SKM-1 (cell line): Measurements from ENCODE around the gene SPHK2.
"Not testable (repeated sequence)": the region's sequence is repeated elsewhere in the genome, so short reads cannot be mapped to it uniquely, and the experiment has no call there.

Experiments
- DNase-seq: peaks from one replicate; lab custom pipeline; 2025; ENCODE audit not compliant: unreplicated experiment; lab: John Stamatoyannopoulos, UW

SPHK2 gene

DNA sequence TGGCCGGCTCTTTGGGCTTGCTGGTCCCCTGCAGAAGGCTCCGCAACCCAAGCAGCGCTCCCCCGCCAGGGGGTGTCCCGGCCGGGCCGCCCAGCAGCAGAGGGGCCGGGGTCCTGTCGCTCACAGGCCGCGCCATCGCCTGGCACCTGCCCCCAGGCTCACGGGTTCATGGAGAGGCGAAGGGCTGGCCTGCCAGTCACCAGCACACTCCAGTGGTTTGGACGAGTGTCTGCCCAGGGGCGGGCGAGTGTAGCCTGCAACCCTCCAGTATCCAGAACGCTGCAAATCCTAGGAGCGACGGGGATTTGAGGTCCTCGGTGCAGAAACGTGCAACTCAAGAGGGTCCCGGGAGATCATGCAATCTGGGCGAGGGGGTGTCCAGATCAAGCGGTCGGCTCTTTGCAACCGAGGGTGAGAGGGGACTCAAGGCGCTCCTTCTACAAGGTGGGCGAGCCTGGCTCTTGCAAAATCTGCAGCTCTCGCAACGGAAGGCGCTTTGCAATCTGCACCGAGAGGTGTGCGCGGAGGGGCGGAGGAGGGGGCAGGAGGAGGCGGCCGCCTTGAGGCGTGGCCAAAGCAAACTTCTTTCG is 17.6 kb downstream of the SPHK2 start, which contains the start of gene DBP:
Gene DBP, minus strand, starts transcription at position 521 of the 590 bp plus-strand sequence. Its CDS starts 385 bp downstream, at position 136.
- no peak for DNase-seq

DNA sequence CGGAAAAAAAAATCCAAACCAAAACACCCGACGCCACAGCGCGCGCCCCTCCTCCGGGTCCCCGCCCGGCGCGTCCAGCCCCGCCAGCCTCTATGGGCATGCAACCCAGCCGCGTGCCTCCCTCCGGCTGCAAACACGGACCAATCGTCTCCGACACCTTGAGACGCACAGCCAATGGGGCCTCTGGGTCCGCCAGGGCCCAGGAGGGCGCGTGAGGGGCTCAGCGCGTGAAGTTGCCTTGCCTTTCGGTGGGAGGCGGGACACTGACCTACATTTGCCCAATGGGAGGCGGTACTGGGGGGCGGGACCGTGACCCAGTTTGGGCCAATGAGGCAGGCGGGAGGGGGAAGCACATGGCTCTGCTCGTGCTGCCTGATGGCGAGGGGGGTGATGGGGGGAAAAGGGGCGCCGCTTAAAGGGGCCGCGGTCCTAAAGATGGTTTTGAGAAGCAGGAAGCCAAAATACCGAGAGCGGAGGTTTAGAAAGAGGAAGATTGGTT is 18.2 kb downstream of the SPHK2 start:
- peak; percentile 81 for DNase-seq

DNA sequence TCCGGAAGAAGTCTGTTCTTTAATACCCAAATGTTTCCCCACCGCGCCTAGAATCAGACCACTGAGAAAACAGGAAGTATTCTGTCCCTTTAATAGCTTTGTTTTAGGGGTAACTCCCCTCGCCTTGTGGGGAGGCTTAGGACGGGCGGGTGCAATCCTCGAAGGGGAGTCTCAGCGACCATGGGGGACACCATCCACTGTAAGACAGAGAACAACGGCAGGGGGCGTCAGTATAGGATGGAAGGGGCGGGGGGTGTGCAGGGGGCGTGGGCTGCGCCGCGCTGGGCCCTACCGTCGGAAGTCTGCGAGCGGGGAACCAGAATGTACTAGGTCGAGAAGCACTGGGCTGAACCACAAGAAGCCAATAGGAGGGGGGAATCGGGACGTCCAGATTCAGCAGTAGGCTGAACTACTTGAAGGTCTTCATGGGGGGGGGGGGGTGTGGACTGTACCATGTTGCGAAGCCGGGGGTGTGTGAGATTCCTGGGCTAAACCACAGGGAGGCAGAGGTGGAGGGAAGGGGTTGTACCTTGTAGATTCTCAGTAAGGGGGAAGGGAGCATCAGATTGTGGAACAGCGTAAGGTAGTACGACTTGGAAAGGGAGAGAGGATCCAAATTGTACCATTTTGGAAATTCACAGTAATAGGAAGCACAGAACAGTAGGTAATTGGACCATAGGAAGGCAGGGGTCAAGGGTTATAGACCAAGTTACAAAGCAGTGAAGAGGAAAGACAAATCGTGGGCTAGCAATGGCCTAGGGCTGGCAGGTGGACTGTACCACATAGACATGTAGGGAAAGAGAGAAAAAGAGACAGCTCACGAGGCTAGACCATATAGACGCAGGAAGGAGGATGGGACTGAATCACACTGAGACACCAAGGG is 18.9 kb downstream of the SPHK2 start:
- DNase-seq, result peak; percentile 61

DNA sequence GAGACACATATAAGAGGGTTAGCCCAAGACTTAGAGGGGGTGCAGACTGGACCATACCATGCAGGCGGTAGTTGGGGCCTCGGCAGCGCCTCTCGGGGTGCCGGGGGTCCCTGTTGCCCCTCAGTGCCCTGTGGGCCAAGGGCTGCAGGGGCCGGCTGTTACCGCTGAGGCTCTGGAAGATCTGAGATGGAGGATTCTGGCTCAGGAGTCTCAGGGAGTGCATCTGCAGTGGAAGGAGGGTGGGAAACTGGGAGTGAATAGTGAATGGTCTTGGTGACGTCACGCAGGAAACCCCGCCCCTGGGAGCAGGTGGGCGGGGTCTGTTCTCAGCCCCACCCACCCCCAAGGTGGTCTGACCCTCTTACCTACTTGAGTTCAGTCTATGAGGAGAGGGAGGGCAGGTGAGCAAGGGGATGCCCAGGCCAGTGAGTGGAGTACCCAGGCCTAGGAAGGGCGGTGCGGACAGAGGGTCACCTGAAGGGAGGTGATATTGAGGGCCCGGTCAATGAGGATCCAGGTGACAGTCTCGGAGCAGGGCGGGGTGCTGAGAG is 19.6 kb downstream of the SPHK2 start:
- DNase-seq, result no peak

DNA sequence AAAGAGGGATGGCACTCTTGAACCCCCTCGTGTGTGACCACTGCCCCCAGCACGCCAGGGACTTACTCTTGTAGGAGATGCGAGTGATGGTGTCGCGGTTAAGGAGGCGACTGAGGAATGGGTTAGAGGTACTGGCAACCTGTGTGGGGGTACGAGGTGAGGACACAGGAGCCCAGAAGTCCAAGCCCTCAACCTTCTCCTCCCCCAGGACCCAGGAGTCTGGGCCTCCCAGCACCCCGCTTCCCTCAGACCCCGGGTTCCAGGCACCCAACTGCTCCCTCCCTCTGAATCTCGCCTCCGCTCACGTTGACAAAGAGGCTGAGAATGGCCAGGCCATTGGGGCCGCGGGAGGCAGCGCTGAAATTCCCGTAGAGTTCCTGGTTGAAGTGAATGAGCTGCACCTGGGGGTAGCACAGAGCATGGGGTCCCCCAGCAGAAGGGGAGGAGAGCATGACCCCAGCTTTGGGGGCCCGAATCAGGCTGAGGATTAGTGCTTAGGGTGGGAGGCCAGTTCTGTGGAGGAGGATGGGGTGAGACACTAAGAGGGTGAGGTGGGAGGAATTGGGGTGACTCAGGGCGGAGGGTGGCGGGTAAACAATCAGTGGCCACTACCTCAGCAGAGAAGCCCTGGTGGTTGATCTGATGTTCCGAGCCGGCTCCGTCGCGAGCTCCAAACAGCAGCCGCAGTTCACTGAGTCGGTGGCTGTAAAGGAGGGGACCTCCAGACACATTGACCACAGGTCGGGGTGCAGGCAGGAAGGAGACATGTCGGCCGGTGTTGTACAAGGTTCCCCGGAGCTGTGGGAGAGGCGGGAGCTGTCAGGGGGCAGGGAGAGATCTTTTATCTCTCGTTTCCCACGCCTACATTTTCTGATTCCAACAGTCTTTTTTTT is 20.4 kb downstream of the SPHK2 start:
- DNase-seq, result no peak

DNA sequence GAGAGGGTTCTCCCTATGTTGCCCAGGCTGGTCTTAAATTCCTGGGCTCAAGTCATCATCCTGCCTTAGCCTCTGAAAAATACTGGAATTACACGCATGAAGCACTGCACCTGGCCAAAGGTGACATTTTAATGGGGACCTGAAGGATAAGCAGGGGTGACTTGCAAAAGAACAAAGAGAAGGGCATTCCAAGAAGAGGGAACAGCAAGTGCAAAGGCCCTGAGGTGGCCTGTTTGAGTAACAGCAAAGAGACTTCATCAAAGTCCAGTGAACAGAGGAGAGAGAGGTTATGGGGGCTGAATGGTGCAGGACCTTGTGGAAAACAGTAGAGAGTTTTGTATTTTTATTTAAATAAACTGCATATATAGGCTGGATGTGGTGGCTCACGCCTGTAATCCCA is 22.5 kb downstream of the SPHK2 start:
- DNase-seq, result no peak

DNA sequence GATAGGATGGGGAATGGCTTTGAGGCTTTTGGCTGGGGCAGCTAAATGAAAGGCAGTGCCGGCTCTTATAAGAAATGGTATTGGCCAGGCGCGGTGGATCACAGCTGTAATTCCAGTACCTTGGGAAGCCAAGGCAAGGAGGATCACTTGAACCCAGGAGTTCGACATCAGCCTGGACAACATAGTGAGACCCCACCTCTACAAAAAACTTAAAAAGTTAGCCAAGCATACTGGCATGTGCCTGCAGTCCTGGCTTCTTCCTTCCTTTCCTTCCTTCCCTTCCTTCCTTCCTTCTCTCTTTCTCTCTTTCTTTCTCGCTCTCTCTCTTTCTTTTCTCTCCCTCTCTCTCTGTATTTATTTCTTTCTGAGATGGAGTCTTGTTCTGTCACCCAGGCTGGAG is 23.6 kb downstream of the SPHK2 start:
- DNase-seq, result no peak

DNA sequence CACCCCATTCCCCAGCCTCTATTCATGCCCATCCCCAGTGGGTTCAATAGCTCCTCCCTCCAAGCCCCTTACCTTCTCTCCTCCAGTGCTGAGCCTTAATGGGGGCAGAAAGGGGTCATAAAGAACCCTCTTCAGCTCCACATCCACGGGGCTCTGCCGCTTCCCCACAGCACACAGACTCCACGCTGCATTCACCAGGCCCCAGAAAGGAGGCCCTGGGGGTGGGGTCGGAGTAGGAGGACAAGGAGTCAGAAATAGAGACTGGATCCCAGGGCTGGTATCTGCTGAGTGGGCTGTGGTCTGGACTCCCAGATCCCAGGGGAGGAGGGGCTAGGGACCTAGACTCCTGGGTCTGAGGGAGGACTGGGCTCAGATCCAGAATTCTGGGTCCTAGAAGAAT is 25.0 kb downstream of the SPHK2 start:
- no peak for DNase-seq

DNA sequence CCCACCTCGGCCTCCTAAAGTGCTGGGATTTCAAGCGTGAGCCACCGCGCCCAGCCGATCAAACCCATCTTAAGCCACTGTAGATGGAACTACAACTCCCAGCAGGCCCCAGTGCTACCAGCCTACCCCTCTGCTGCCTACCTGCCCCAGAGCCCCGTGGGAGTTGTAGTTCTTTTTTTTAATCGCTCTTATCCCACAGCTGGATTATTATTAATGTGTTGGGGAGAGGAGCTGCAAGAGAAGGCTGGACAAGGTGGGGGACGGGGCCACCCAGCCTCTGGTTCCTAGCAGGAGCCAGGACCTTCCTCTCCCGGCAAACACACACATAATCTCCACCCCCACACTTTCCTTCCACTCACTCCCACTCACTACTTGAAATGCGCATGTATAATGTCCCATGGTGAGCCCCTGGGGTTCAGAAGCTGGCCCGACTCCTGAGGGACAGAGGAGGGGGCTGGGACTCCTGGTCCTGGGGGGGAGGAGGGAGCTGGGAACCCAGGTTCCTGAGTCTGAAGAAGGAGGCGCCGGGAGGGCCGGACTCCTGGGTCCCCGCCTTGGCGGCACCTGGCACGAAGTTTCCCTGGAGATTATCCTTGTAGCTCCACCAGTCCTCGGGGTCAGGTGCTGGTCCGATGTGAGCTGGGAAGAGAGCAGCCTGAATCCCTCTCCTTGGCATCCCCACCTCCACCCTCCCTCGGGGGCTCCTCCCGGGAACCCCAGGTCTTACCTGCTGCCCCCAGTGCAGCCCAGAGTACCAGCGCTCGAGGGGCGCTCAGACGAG is 25.7 kb downstream of the SPHK2 start:
- DNase-seq, result peak; percentile 31

DNA sequence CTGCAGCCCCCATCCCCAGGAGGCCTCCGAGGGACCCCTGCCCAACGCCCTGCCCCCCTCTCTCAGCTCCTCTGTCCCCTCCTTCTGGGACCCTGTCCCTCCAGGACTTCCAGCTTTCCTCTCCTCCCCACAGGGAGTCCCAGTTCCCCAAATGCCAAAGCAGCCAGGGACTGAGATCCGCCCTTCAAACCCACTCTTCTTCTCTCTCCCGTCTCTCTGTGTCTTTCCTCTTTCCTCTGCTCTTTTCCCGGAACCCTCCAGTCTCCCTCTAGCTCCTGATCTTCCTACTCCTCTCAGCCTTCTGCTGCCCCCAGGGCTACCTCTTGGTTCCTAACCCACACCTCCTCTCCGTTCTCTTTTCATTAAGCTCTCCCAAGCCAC is 26.3 kb downstream of the SPHK2 start:
- no peak for DNase-seq

DNA sequence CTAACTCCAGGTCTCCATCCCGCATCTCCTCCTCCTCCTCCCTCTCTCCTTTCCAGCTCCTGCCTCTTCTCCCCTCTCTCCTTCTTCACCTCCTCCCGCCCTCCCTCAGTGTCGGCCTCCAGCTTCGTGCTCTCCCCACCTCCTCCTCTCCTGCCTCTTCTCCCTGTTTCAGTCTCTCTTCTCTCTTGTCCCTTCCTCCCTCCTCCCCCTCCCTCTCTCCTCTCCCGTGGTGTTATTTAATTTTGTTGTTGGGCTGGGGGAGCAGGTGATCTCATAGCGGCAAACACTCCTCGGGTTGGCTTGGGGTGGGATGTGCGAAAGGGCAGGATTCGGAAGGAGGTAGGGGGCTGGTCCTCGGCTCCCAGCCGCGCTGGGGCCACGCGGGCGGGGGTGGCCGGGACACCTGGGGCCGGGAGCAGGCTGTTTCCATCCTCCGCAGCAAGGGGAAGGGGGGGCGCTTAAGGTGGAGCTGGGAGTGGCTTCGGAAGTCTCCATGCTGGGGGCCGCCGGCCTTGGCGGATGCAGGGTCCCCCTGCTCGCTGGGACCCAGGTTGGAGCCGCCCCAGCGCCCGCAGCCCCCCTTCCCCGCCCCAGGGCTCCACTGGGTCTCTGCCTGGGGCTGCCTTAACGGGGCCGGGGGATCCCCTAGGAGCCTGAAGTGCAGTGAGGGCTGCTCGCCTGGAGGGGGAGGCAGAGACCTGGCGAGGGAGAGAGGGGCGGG is 26.9 kb downstream of the SPHK2 start, which contains the start of gene CA11:
Gene CA11, minus strand, starts transcription at position 187 of the 721 bp plus-strand sequence. CDS start 555 bp downstream, outside the sequence.
- peak; percentile 35 for DNase-seq

DNA sequence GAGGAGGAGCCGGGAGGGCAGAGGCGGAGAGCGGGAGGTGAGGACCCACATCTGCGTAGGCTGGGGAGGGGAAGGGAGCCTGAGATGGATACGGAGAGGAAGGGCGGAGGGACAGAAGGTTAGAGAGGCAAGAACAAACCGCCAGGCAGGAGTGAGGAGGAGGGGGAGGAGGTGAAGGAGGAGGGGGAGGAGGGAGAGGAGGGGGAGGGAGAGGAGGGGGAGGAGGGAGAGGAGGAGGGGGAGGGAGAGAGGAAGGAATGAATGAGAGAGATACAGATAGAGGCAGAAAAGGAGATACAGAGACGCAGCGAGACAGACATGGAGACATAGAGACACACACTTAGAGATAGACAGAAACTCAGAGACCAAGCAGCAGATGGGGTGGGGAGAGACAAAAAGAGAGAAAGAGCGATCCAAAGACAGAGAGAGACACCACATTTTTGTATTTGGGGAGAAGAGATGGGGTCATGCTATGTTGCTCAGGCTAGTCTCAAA is 27.5 kb downstream of the SPHK2 start:
- DNase-seq, result no peak

DNA sequence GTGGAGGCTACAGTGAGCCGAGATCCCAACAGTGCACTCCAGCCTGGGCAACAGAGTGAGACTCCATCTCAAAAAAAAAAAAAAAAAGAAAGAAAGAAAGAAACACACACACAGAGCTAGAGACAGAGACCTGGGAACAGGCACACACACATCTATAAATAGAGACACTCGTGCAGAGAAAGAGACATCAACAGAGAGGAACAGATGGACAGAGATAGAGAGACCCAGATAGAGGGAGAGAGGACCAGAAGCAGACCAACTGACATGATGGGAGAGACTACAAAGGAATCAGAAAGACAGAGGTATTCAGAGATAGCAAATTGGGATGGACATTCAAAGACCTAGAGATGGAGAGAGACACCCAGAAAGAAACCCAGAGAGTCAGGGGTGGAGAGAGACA is 28.8 kb downstream of the SPHK2 start:
- DNase-seq, result no peak

DNA sequence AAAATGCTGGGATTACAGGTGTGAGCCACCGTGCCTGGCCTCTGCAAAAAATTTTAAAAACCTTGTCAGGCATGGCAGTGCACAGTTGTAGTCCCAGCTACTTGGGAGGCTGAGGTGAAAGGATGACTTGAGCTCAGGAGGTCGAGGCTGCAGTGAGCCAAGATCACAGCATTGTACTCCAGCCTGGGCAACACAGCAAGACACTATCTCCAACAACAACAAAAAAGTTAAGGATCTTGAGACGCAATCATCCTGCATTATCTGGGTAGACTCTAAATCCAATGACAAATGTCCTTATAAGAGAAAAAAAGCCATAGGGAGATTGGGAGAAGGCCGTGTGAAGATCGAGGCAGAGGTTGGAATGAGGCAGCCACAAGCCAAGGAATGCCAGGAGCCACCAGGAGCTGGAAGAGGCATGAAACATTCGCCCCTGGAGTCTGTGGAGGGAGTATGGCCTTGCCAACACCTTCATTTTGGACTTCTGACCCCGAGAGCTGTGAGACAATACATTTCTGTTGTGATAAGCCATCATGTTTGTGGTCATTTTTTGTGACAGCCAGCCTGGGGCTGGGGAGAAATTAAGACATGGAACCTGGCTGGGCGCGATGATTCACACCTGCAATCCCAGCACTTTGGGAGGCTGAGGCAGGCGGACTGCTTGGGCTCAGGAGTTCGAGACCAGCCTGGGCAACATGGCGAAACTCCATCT is 31.8 kb downstream of the SPHK2 start:
- DNase-seq, result no peak

DNA sequence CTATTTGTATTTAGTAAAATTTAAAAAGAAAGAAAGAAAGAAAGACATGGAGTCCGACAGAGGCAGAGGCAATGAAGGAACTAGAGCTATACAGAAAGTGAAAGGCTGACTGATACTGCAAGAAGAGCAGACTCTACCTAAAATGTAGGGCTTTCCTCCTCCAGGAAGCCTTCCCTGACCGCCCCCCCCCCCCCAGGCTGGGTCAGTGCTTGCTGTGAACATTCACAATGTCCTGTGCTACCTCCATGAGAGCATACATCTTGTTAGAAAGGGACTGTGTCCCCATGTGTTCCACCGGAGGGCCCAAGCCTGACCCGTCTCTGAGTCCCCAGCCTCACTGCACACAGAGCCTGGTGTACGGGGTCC is 32.4 kb downstream of the SPHK2 start:
- no peak for DNase-seq

DNA sequence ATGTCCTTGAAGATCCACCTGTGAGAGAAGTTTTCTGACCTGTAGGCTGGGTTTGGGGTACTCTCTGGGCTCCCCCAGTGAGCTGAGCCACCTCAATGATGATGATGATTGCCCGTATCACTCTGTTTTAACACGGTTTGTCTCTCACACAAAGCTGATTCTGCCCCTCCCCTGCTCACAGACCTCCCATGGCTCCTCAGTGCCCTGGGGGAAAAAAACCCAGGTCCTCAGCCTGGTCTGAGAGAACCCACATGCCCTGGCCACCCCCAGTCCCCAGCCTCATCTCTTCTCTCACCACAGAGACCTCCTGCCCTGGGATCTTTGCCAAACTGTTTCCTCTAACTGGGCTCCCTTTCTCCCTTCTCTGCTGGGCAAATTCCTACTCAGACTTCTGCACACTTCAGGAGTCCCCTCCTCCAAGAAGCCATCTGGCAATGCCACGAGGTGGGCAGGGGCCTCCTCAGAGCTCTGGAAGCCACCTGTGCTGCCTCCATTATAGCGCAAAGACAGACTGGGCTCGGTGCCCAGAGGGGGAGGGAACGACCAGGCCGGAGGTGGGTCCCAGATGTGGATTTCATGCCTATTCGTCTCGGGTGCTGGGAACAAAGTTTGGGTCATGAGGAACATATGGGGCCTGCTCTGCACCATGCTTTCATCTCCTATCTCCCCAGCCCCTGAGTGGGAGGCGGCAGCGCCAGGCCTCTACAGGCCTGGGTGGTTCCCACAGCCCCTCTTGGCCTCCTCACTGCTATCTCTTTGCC is 35.2 kb downstream of the SPHK2 start:
- no peak for DNase-seq

DNA sequence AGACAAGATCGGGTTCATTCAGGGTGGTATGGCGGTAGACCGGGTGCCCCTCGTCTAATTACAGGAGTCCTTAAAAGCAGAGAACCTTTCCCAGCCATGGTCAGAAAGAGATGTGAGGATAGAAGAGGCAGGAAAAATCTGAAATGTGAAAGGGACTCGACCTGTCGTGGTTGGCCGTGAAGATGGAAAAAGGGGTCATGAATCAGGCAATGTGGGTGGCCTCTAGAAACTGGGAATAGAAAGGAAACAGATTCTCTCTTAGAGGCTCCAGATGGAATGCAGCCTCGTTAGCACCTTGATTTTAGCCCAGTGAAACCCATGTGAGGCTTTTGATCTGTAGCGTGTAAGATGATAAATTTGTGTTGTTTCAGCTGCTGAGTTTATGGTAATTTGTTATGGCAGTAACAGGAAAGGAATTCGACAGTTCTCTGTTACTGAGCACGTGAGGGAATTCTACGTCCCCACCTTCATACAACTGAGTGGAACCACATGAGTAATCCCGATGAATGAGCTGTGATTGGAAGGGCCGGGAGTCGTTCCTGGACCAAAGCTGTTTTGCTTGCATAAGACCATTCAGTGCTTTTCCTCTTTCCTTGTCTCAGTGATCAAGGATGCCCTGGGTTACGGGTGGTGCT is 37.7 kb downstream of the SPHK2 start:
- no peak for DNase-seq

DNA sequence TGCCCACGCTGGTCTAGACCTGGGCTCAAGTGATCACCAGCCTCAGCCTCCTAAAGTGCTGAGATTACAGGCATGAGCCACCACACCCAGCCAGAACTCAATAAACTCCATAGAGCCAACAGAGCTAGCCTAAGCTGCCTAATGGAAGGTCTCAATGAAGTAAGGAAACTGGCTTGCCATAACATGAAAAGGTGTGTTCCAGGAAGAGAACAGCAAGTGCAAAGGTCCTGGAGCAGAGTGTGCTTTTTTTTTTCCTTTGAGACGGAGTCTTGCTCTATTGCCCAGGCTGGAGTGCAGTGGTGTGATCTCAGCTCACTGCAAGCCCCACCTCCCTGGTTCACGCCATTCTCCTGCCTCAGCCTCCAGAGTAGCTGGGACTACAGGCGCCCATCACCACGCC is 38.5 kb downstream of the SPHK2 start:
- not testable (repeated sequence) for DNase-seq
